ENCODE results near the gene DNAH11.

The DNAH11 gene

DNA sequence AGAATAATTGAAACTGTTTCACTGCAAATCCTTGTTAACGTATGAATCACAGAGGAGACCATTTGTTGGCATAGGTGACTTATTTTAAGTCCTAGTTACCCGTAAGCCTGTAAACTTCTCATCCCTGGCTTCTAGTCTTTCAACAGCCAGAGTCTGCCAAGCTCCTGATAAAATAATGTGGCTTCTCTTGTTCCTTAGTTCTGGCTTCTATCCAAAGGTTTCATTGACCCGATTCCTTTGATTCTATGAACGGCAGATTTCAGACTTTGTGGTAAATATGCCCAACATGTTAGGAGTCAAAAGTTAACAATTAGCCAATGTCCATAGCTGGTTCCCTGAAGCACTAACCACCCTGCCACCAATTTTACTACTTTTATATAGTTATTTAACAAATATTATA, 23.3 kb downstream of the DNAH11 start:
- Histone ChIP-seq H3K9me3 (ENCODE audit: control insufficient read depth, low read length) (no peaks in the 10 kb centered on the region), H3K9ac (ENCODE audit: low read length) (no peak overlapping the region), H3K27me3 (ENCODE audit: control insufficient read depth, insufficient read depth, low read length) (no peaks in the 10 kb centered on the region), H3K36me3 (ENCODE audit: control insufficient read depth, insufficient read depth, low read length) (no peaks in the 10 kb centered on the region), H3K4me1 (ENCODE audit: control insufficient read depth, insufficient read depth, low read length) (no peaks in the 10 kb centered on the region), H3K4me3 (ENCODE audit: low read length) (no peak overlapping the region)

DNA sequence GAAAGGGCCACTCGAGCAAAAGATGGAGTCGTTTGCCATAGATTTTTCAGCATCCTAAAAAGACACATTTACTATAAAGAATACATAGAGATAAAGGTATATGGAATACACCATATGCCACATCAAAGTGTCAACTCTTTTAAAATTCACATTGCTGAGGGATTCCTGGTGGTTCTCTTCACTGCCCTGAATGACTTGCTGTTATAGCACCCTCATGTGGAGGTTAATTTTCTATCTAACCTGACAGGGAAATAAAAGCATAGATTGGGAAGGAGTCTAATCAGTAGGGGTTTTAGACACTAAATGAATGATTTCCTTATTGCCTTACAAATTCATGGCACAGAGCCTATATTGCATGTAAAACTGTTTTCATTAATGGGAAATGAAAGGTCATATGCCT, 25.9 kb downstream of the DNAH11 start:
- Histone ChIP-seq H3K4me3 (ENCODE audit: low read length) (no peak overlapping the region), H3K9ac (ENCODE audit: low read length) (no peak overlapping the region), H3K36me3 (ENCODE audit: control insufficient read depth, insufficient read depth, low read length) (no peaks in the 10 kb centered on the region), H3K4me1 (ENCODE audit: control insufficient read depth, insufficient read depth, low read length) (no peaks in the 10 kb centered on the region), H3K27me3 (ENCODE audit: control insufficient read depth, insufficient read depth, low read length) (no peaks in the 10 kb centered on the region), H3K9me3 (ENCODE audit: control insufficient read depth, low read length) (no peaks in the 10 kb centered on the region)

- H3K27me3 ChIP-seq (ENCODE audit: control insufficient read depth, insufficient read depth, low read length): no peaks in the 10 kb centered on the region
- no peaks in the 10 kb centered on the region for H3K4me1 ChIP-seq (ENCODE audit: control insufficient read depth, insufficient read depth, low read length)
- H3K36me3 ChIP-seq (ENCODE audit: control insufficient read depth, insufficient read depth, low read length): no peaks in the 10 kb centered on the region
- H3K9ac ChIP-seq (ENCODE audit: low read length): no peak overlapping the region
- no peak overlapping the region for H3K4me3 ChIP-seq (ENCODE audit: low read length)
- no peaks in the 10 kb centered on the region for H3K9me3 ChIP-seq (ENCODE audit: control insufficient read depth, low read length)
Measured at GRCh38 chr7:21572331-21573313, 29.8 kb downstream of the DNAH11 start.

DNA sequence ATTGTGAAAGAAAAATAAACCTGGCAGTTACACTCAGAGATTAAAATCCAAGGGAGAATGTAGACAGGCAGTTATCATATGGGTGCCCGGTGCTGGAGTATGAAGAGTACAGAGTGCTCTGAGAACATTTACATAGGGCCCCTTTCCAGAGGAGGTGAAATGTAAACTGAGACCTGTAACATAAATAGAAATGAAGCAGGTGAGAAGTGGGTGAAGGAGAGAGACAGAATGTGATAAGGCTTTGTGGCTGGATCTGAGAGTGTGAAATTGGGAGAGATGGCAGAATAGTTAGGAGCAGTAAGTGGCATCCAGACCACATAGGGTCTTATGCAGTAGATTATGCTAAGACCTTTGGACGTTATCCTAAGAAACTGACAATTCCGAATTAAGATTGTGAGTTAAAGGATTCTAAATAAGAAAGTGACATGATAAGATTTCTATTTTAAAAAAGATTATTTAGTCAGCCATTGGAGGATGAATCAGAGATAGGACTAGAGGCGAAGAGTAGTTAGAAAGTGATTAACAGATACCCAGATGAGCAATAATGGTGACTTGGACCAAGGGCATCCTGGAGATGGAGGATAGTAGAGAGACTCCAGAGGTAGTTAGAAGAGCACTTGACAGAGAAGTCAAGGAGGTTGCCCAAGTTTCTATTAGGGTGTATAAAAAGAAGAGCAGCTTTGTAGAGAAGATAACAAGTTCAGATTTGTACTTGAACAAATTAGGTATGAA, 36.7 kb downstream of the DNAH11 start:
- H3K4me1 ChIP-seq (ENCODE audit: control insufficient read depth, insufficient read depth, low read length): no peaks in the 10 kb centered on the region
- no peak overlapping the region for H3K4me3 ChIP-seq (ENCODE audit: low read length)
- H3K9ac ChIP-seq (ENCODE audit: low read length): no peak overlapping the region
- no peaks in the 10 kb centered on the region for H3K27me3 ChIP-seq (ENCODE audit: control insufficient read depth, insufficient read depth, low read length)
- no peaks in the 10 kb centered on the region for H3K9me3 ChIP-seq (ENCODE audit: control insufficient read depth, low read length)
- no peaks in the 10 kb centered on the region for H3K36me3 ChIP-seq (ENCODE audit: control insufficient read depth, insufficient read depth, low read length)

DNA sequence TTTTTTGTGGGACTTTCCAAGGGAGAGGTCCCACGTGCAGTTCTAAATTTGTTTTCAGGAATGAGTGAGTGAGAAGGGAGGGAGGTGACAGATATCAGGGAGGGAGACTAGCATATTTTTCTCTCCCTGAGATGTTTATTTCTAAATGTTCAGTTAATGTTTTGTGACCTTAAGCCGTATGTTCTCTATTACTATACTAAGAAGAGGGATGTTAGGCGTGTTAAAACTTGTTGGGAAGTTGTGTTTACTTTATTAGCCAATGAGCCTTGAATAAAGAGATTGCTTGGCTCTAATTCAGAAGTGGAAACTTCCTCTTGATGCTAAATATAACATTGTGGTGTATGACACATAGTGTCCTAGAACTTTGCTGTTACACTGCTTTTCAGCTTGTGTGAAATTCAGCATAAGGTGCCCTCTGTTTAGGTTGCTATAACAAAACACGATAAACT, 37.3 kb downstream of the DNAH11 start:
- H3K4me3 ChIP-seq (ENCODE audit: low read length): no peak overlapping the region
- no peaks in the 10 kb centered on the region for H3K36me3 ChIP-seq (ENCODE audit: control insufficient read depth, insufficient read depth, low read length)

GRCh38 chr7:21585070-21585724, 42.4 kb downstream of the DNAH11 start:
- no peak overlapping the region for H3K9ac ChIP-seq (ENCODE audit: low read length)
- H3K27me3 ChIP-seq (ENCODE audit: control insufficient read depth, insufficient read depth, low read length): no peaks in the 10 kb centered on the region
- no peak overlapping the region for H3K4me3 ChIP-seq (ENCODE audit: low read length)
- no peaks in the 10 kb centered on the region for H3K36me3 ChIP-seq (ENCODE audit: control insufficient read depth, insufficient read depth, low read length)
- H3K4me1 ChIP-seq (ENCODE audit: control insufficient read depth, insufficient read depth, low read length): no peaks in the 10 kb centered on the region
- H3K9me3 ChIP-seq (ENCODE audit: control insufficient read depth, low read length): no peaks in the 10 kb centered on the region

More for the DNA sequence above, 37.3 kb downstream of the DNAH11 start:
- no peaks in the 10 kb centered on the region for H3K4me1 ChIP-seq (ENCODE audit: control insufficient read depth, insufficient read depth, low read length)
- no peaks in the 10 kb centered on the region for H3K9me3 ChIP-seq (ENCODE audit: control insufficient read depth, low read length)
- H3K27me3 ChIP-seq (ENCODE audit: control insufficient read depth, insufficient read depth, low read length): no peaks in the 10 kb centered on the region
- no peak overlapping the region for H3K9ac ChIP-seq (ENCODE audit: low read length)

GRCh38 chr7:21587139-21587784, 44.4 kb downstream of the DNAH11 start:
- H3K9ac ChIP-seq (ENCODE audit: low read length): no peak overlapping the region

DNA sequence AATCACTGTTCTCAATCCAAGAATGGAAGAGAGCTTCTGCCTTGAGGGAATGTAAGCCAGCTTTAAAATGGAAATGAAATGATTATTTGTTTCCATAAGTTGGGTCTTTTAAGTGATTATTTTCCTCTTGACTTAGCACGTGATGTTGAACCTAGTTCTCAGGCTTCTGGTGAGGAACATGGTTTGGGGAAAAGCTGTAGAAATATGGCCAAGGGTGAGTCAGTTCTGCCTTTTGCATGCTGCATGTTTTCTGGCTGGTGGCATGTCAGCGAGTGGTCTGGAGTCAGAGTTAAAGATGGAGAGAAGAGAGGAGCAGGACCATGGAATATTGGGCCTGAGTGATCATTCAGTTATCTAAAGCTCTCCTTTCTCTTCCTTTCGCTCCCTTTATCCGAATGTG, 54.0 kb downstream of the DNAH11 start:
- Histone ChIP-seq H3K4me3 (ENCODE audit: low read length) (no peak overlapping the region), H3K36me3 (ENCODE audit: control insufficient read depth, insufficient read depth, low read length) (no peaks in the 10 kb centered on the region), H3K9me3 (ENCODE audit: control insufficient read depth, low read length) (no peaks in the 10 kb centered on the region), H3K4me1 (ENCODE audit: control insufficient read depth, insufficient read depth, low read length) (no peaks in the 10 kb centered on the region), H3K9ac (ENCODE audit: low read length) (no peak overlapping the region), H3K27me3 (ENCODE audit: control insufficient read depth, insufficient read depth, low read length) (no peaks in the 10 kb centered on the region)

More at GRCh38 chr7:21587139-21587784, 44.4 kb downstream of the DNAH11 start:
- no peak overlapping the region for H3K4me3 ChIP-seq (ENCODE audit: low read length)
- H3K36me3 ChIP-seq (ENCODE audit: control insufficient read depth, insufficient read depth, low read length): no peaks in the 10 kb centered on the region
- H3K4me1 ChIP-seq (ENCODE audit: control insufficient read depth, insufficient read depth, low read length): no peaks in the 10 kb centered on the region
- no peaks in the 10 kb centered on the region for H3K27me3 ChIP-seq (ENCODE audit: control insufficient read depth, insufficient read depth, low read length)
- no peaks in the 10 kb centered on the region for H3K9me3 ChIP-seq (ENCODE audit: control insufficient read depth, low read length)

GRCh38 chr7:21603462-21603861, 60.6 kb downstream of the DNAH11 start:
- no peak overlapping the region for H3K4me3 ChIP-seq (ENCODE audit: low read length)
- no peaks in the 10 kb centered on the region for H3K36me3 ChIP-seq (ENCODE audit: control insufficient read depth, insufficient read depth, low read length)
- no peaks in the 10 kb centered on the region for H3K4me1 ChIP-seq (ENCODE audit: control insufficient read depth, insufficient read depth, low read length)
- H3K9me3 ChIP-seq (ENCODE audit: control insufficient read depth, low read length): no peaks in the 10 kb centered on the region
- no peak overlapping the region for H3K9ac ChIP-seq (ENCODE audit: low read length)
- no peaks in the 10 kb centered on the region for H3K27me3 ChIP-seq (ENCODE audit: control insufficient read depth, insufficient read depth, low read length)

DNA sequence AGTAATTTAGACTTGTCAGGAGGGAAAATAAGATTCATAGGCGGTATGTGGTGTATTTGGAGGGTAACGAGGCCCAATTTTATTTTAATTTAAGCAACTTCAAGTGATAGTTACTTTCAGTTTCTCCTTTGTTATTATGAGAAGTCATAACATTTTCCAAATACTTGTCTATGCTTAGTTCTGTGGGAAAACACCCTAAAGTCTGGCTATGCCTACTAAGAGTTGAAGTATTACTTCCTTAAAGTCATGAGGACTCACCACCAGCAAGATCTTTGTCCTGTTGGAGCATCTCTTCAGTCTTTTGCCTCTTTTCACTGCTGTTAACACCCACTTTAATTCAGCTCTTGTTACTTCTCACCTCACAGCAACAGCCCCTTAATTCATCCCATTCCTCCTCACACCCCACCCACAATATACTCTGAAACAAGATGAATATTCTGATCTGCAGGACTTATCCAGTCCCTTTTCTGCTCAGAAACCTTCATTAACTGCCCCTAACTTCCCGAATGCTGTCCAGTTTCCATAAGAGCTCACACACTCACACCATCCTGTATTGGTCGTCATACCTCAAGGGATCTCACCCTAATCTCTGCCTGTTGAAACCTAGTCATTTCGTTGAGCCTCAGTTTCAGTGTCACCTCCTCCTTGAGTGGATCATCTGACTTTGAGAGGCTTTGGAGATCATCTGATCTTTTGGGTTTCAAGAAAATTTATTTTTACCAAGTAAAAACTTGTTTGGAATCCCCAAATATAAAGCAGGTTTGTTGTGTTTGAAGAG, 61.3 kb downstream of the DNAH11 start:
- Histone ChIP-seq H3K4me1 (ENCODE audit: control insufficient read depth, insufficient read depth, low read length) (no peaks in the 10 kb centered on the region), H3K4me3 (ENCODE audit: low read length) (no peak overlapping the region), H3K9ac (ENCODE audit: low read length) (no peak overlapping the region), H3K9me3 (ENCODE audit: control insufficient read depth, low read length) (no peaks in the 10 kb centered on the region), H3K36me3 (ENCODE audit: control insufficient read depth, insufficient read depth, low read length) (no peaks in the 10 kb centered on the region), H3K27me3 (ENCODE audit: control insufficient read depth, insufficient read depth, low read length) (no peaks in the 10 kb centered on the region)

DNA sequence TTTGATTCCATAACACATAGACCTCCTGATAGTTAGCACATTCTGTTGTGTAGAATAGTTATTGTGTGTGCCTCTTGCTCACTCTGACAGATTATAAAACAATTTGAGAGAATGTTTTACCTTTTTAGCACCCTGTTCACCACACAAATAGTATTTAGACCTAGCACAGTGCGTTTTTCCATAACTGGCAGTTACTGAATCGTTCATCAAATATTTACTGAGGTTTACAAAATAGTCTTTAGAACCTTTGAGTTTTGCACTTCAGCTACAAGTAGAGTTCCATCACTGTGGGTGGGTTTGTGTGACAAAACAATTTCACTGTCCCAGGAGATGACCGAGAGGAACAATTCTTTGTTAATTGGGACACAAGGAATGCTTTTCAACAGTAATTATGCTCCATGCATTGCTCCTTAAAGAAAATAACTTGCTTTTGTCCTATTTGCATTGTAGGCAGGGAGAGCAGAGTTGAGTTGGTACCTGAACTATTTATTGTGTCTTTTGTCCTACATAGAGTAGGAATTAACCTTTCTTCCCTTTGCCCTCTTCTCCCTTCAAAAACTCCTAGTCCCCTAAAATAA, 62.3 kb downstream of the DNAH11 start:
- H3K4me1 ChIP-seq (ENCODE audit: control insufficient read depth, insufficient read depth, low read length): no peaks in the 10 kb centered on the region
- no peak overlapping the region for H3K4me3 ChIP-seq (ENCODE audit: low read length)
- no peaks in the 10 kb centered on the region for H3K27me3 ChIP-seq (ENCODE audit: control insufficient read depth, insufficient read depth, low read length)
- H3K9me3 ChIP-seq (ENCODE audit: control insufficient read depth, low read length): no peaks in the 10 kb centered on the region
- H3K9ac ChIP-seq (ENCODE audit: low read length): no peak overlapping the region
- no peaks in the 10 kb centered on the region for H3K36me3 ChIP-seq (ENCODE audit: control insufficient read depth, insufficient read depth, low read length)
